ENCODE data around the gene RXFP1. TPM values are rescaled to one million over a fixed set of nuclear protein-coding genes. Genes with fewer than 3 reads are reported as not detected.

Gene RXFP1
- total RNA-seq = 0.50 and 14.7 TPM in 2 replicates

GRCh38 chr4:158521484-158522088 lies at the start of gene RXFP1:
RXFP1 (plus strand) TSS chr4:158521882; CDS start chr4:158521977, 95 bp downstream.

GRCh38 chr4:158671665-158671914 lies 149.9 kb downstream of the RXFP1 start, which contains the start of gene C4orf46:
C4orf46 (minus strand) TSS chr4:158671887; CDS start chr4:158671801, 86 bp downstream.

GRCh38 chr4:158671915-158672806 lies 150.5 kb downstream of the RXFP1 start, which contains the start of gene ETFDH:
ETFDH (plus strand) TSS chr4:158672296; CDS start chr4:158672457, 161 bp downstream.

Other genes with a start within 250 kb of the RXFP1 start
- gene C4orf46, start 150.0 kb downstream of the RXFP1 start, total RNA-seq = 9.2 and 14.6 TPM in 2 replicates
- gene ETFDH, start 150.4 kb downstream of the RXFP1 start, total RNA-seq = 31.5 and 39.9 TPM in 2 replicates
- 31.3 and 35.4 TPM in 2 replicates for gene PPID, start 201.5 kb downstream of the RXFP1 start, total RNA-seq
- gene FNIP2, start 247.1 kb downstream of the RXFP1 start, total RNA-seq = 44.8 and 79.2 TPM in 2 replicates